ENCODE results near the gene CYP27C1. TPM values are rescaled to one million over a fixed set of nuclear protein-coding genes. Genes with fewer than 3 reads are reported as not detected.

Gene CYP27C1
- total and polyA plus RNA-seq, 4 donors: 0.02 to 0.14 (median 0.07) TPM

DNA sequence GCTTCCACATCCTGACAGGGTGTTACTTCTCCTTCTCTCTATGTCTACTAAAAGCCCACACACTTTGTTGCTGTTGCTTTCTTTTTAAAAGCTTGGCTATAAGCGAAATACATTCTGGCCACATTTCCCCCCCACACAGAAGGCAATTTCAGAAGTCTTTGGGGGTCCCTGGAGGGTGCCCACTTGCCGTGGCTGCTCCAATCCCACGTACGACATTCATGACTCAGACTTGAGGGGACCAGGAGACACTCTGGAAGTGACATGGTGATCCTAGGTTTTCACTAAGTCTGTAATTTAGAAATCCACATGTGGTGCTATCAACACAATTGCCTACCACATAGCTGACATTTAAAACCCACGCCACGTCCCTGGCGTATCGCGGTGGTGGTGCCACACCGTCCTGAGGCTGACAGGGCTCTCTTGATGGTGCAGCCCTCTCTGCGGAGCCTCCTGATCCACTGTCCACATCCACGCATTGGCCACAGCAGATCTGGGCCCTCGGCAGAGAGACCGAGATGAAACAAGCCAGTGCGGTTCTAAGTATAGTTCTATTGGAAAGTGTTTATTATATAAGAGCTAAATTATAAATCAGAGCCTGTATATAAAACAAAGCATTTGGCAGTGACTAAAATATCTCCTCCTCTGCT, 42.4 kb downstream of the CYP27C1 start:
- TF ChIP-seq JUND (IDR thresholded peaks at IDR 0.05): no peak
- TF ChIP-seq FOXA1 (IDR thresholded peaks at IDR 0.05): no peak
- no peak for TF ChIP-seq HNF4G (IDR thresholded peaks at IDR 0.05)
- TF ChIP-seq, protein P1, sequence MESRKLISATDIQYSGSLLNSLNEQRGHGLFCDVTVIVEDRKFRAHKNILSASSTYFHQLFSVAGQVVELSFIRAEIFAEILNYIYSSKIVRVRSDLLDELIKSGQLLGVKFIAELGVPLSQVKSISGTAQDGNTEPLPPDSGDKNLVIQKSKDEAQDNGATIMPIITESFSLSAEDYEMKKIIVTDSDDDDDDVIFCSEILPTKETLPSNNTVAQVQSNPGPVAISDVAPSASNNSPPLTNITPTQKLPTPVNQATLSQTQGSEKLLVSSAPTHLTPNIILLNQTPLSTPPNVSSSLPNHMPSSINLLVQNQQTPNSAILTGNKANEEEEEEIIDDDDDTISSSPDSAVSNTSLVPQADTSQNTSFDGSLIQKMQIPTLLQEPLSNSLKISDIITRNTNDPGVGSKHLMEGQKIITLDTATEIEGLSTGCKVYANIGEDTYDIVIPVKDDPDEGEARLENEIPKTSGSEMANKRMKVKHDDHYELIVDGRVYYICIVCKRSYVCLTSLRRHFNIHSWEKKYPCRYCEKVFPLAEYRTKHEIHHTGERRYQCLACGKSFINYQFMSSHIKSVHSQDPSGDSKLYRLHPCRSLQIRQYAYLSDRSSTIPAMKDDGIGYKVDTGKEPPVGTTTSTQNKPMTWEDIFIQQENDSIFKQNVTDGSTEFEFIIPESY (IDR thresholded peaks at IDR 0.05): no peak
- TF ChIP-seq RXRA (IDR thresholded peaks at IDR 0.05): no peak
- TF ChIP-seq FOXA2 (IDR thresholded peaks at IDR 0.05): no peak
- TF ChIP-seq YY1 (IDR thresholded peaks at IDR 0.05): no peak
- TF ChIP-seq EGR1 (IDR thresholded peaks at IDR 0.05; ENCODE audit: low read depth in 2 of 2): no peak
- TF ChIP-seq SP1 (IDR thresholded peaks at IDR 0.05): no peak
- no peak for TF ChIP-seq RAD21 (IDR thresholded peaks at IDR 0.05)
- TF ChIP-seq, protein P2, sequence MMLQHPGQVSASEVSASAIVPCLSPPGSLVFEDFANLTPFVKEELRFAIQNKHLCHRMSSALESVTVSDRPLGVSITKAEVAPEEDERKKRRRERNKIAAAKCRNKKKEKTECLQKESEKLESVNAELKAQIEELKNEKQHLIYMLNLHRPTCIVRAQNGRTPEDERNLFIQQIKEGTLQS (IDR thresholded peaks at IDR 0.05): no peak
- TF ChIP-seq, protein P3, sequence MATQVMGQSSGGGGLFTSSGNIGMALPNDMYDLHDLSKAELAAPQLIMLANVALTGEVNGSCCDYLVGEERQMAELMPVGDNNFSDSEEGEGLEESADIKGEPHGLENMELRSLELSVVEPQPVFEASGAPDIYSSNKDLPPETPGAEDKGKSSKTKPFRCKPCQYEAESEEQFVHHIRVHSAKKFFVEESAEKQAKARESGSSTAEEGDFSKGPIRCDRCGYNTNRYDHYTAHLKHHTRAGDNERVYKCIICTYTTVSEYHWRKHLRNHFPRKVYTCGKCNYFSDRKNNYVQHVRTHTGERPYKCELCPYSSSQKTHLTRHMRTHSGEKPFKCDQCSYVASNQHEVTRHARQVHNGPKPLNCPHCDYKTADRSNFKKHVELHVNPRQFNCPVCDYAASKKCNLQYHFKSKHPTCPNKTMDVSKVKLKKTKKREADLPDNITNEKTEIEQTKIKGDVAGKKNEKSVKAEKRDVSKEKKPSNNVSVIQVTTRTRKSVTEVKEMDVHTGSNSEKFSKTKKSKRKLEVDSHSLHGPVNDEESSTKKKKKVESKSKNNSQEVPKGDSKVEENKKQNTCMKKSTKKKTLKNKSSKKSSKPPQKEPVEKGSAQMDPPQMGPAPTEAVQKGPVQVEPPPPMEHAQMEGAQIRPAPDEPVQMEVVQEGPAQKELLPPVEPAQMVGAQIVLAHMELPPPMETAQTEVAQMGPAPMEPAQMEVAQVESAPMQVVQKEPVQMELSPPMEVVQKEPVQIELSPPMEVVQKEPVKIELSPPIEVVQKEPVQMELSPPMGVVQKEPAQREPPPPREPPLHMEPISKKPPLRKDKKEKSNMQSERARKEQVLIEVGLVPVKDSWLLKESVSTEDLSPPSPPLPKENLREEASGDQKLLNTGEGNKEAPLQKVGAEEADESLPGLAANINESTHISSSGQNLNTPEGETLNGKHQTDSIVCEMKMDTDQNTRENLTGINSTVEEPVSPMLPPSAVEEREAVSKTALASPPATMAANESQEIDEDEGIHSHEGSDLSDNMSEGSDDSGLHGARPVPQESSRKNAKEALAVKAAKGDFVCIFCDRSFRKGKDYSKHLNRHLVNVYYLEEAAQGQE (IDR thresholded peaks at IDR 0.05): no peak
- TF ChIP-seq GABPA (IDR thresholded peaks at IDR 0.05 in 1 of 2, conservative IDR thresholded peaks at IDR 0.05 in 1 of 2): no peak
- no peak for TF ChIP-seq TAF1 (conservative IDR thresholded peaks at IDR 0.05)
- TF ChIP-seq, protein P4, sequence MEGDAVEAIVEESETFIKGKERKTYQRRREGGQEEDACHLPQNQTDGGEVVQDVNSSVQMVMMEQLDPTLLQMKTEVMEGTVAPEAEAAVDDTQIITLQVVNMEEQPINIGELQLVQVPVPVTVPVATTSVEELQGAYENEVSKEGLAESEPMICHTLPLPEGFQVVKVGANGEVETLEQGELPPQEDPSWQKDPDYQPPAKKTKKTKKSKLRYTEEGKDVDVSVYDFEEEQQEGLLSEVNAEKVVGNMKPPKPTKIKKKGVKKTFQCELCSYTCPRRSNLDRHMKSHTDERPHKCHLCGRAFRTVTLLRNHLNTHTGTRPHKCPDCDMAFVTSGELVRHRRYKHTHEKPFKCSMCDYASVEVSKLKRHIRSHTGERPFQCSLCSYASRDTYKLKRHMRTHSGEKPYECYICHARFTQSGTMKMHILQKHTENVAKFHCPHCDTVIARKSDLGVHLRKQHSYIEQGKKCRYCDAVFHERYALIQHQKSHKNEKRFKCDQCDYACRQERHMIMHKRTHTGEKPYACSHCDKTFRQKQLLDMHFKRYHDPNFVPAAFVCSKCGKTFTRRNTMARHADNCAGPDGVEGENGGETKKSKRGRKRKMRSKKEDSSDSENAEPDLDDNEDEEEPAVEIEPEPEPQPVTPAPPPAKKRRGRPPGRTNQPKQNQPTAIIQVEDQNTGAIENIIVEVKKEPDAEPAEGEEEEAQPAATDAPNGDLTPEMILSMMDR (IDR thresholded peaks at IDR 0.05; ENCODE audit: low read depth, low read length, missing input control): no peak
- no peaks in the 10 kb centered on the region for H3K36me3 ChIP-seq (ENCODE audit: control insufficient read depth in 4 of 4, insufficient read depth in 3 of 4, low read depth in 1 of 4, low read length in 3 of 4)
- H3K4me1 ChIP-seq (ENCODE audit: control insufficient read depth in 4 of 4, insufficient read depth in 4 of 4, low read length in 3 of 4): peaks cover 0 to 3% (median 0%) of the 10 kb centered on the region in 4 donors
- H3K27me3 ChIP-seq (ENCODE audit: control insufficient read depth in 4 of 4, insufficient read depth in 4 of 4, low read length in 3 of 4): no peaks in the 10 kb centered on the region
- WGBS: 95% methylated on average over 15 of the region's 15 CpGs
- no peak overlapping the region for H3K4me3 ChIP-seq (ENCODE audit: low read depth in 1 of 3, low read length in 3 of 3)
- no peak for DNase-seq (ENCODE audit: low spot score)
- H3K27ac ChIP-seq (ENCODE audit: low read depth in 1 of 2, low read length in 2 of 2): no peak overlapping the region
- H3K9ac ChIP-seq (ENCODE audit: low read depth in 1 of 2, low read length in 2 of 2): no peak overlapping the region
- no peaks in the 10 kb centered on the region for H3K9me3 ChIP-seq (ENCODE audit: control insufficient read depth in 4 of 4, low read length in 3 of 4)

Measured in liver (tissue), 9 donors.